ENCODE measurements around the gene BCOR.

Gene BCOR

GRCh38 chrX:40116925-40117324 lies 19.2 kb upstream of the BCOR start:
- in situ Hi-C loops (cut with HindIII; ENCODE audit: low sequenced_read_pairs), result no loop called here

GRCh38 chrX:40112996-40113395 lies 15.2 kb upstream of the BCOR start:
- in situ Hi-C loops (cut with HindIII; ENCODE audit: low sequenced_read_pairs), result no loop called here

GRCh38 chrX:40111868-40112267 lies 14.1 kb upstream of the BCOR start:
- in situ Hi-C loops (cut with HindIII; ENCODE audit: low sequenced_read_pairs), result no loop called here

GRCh38 chrX:40109288-40110008 lies 11.7 kb upstream of the BCOR start:
- in situ Hi-C loops (cut with HindIII; ENCODE audit: low sequenced_read_pairs), result no loop called here

- in situ Hi-C loops (cut with HindIII; ENCODE audit: low sequenced_read_pairs), result no loop called here
Observed at GRCh38 chrX:40108959-40109287, 11.2 kb upstream of the BCOR start.

GRCh38 chrX:40108162-40108958 lies 10.6 kb upstream of the BCOR start:
- in situ Hi-C loops (cut with HindIII; ENCODE audit: low sequenced_read_pairs), result no loop called here

- in situ Hi-C loops (cut with HindIII; ENCODE audit: low sequenced_read_pairs), result no loop called here
Observed at GRCh38 chrX:40107291-40108161, 9.8 kb upstream of the BCOR start.

GRCh38 chrX:40106676-40107290 lies 9.0 kb upstream of the BCOR start:
- in situ Hi-C loops (cut with HindIII; ENCODE audit: low sequenced_read_pairs), result no loop called here

- in situ Hi-C loops (cut with HindIII; ENCODE audit: low sequenced_read_pairs), result no loop called here
Observed at GRCh38 chrX:40105835-40106675, 8.3 kb upstream of the BCOR start.

- in situ Hi-C loops (cut with HindIII; ENCODE audit: low sequenced_read_pairs), result no loop called here
Observed at GRCh38 chrX:40104985-40105834, 7.5 kb upstream of the BCOR start.

GRCh38 chrX:40104630-40104984 lies 6.8 kb upstream of the BCOR start:
- in situ Hi-C loops (cut with HindIII; ENCODE audit: low sequenced_read_pairs), result no loop called here

GRCh38 chrX:40103565-40104323 lies 6.0 kb upstream of the BCOR start:
- in situ Hi-C loops (cut with HindIII; ENCODE audit: low sequenced_read_pairs), result no loop called here

GRCh38 chrX:40102393-40103381 lies 4.9 kb upstream of the BCOR start:
- in situ Hi-C loops (cut with HindIII; ENCODE audit: low sequenced_read_pairs), result no loop called here

- in situ Hi-C loops (cut with HindIII; ENCODE audit: low sequenced_read_pairs), result no loop called here
Observed at GRCh38 chrX:40101430-40101802, 3.7 kb upstream of the BCOR start.

GRCh38 chrX:40100537-40101429 lies 3.0 kb upstream of the BCOR start:
- in situ Hi-C loops (cut with HindIII; ENCODE audit: low sequenced_read_pairs), result no loop called here

GRCh38 chrX:40100141-40100536 lies 2.4 kb upstream of the BCOR start:
- in situ Hi-C loops (cut with HindIII; ENCODE audit: low sequenced_read_pairs), result no loop called here
